GM21576 (cell line): Measurements from ENCODE around the gene KLHDC9.
"Not testable (repeated sequence)": the region's sequence is repeated elsewhere in the genome, so short reads cannot be mapped to it uniquely, and the experiment has no call there.

ENCODE experiments used
- ATAC-seq: cut with Tn5 transposase; IDR thresholded peaks from one replicate; pipeline ENCODE4 v1.9.1; 2021; ENCODE audit warnings: mild to moderate bottlenecking, moderate library complexity; ENCODE audit not compliant: unreplicated experiment

KLHDC9 gene

GRCh38 chr1:161094481-161094880, 3.7 kb upstream of the KLHDC9 start:
- ATAC-seq = no peak

GRCh38 chr1:161095230-161095629, 2.9 kb upstream of the KLHDC9 start:
- ATAC-seq = no peak

GRCh38 chr1:161096015-161096414, 2.1 kb upstream of the KLHDC9 start:
- peak; percentile 33 for ATAC-seq

- no peak for ATAC-seq
Measured at GRCh38 chr1:161096530-161096929, 1.6 kb upstream of the KLHDC9 start.

GRCh38 chr1:161099090-161099802, 1.1 kb downstream of the KLHDC9 start:
- ATAC-seq = no peak

GRCh38 chr1:161100556-161100955, 2.4 kb downstream of the KLHDC9 start:
- ATAC-seq = no peak

GRCh38 chr1:161106431-161106830, 8.3 kb downstream of the KLHDC9 start:
- no peak for ATAC-seq

GRCh38 chr1:161111117-161111516, 13.0 kb downstream of the KLHDC9 start:
- ATAC-seq = no peak

- no peak for ATAC-seq
Measured at GRCh38 chr1:161111527-161111926, 13.4 kb downstream of the KLHDC9 start.

- ATAC-seq = no peak
Measured at GRCh38 chr1:161113915-161114314, 15.8 kb downstream of the KLHDC9 start.

GRCh38 chr1:161114556-161114955, 16.4 kb downstream of the KLHDC9 start:
- no peak for ATAC-seq

GRCh38 chr1:161115132-161115711, 17.1 kb downstream of the KLHDC9 start:
- no peak for ATAC-seq

GRCh38 chr1:161115961-161116360, 17.8 kb downstream of the KLHDC9 start:
- ATAC-seq = not testable (repeated sequence)

GRCh38 chr1:161117759-161118581, 19.8 kb downstream of the KLHDC9 start, which contains the start of the genes NIT1 and PFDN2:
Gene NIT1 (plus strand): TSS chr1:161118105. CDS start chr1:161118177, 72 bp downstream.
Gene PFDN2 (minus strand): TSS chr1:161118037. CDS start chr1:161118026, 11 bp downstream.
- ATAC-seq = peak; percentile 71

- ATAC-seq = peak; percentile 44
Measured at GRCh38 chr1:161119092-161119903, 21.1 kb downstream of the KLHDC9 start.

- no peak for ATAC-seq
Measured at GRCh38 chr1:161121042-161121650, 23.0 kb downstream of the KLHDC9 start.

- no peak for ATAC-seq
Measured at GRCh38 chr1:161121834-161122233, 23.7 kb downstream of the KLHDC9 start.

- no peak for ATAC-seq
Measured at GRCh38 chr1:161122967-161123366, 24.8 kb downstream of the KLHDC9 start.

- no peak for ATAC-seq
Measured at GRCh38 chr1:161127649-161128048, 29.5 kb downstream of the KLHDC9 start.
